Esophagus muscularis mucosa (tissue), 4 donors: ENCODE measurements around the gene CAMTA1.

Source experiments
- EP300 ChIP-seq: sonication (generic); formaldehyde crosslinking; IDR thresholded peaks from one replicate; pipeline ENCODE4 v1.6.1; 2017; ENCODE audit warnings: antibody characterized with exemption
- POLR2A ChIP-seq: fragments of 450-650 bp; IDR thresholded peaks from one replicate; pipeline ENCODE4 v1.6.1; 2017; ENCODE audit warnings: antibody characterized with exemption, moderate library complexity, mild to moderate bottlenecking, low read depth
- POLR2AphosphoS5 ChIP-seq, 2 donors: sonication (generic); formaldehyde crosslinking; IDR thresholded peaks; one replicate each; pipeline ENCODE4 v1.6.1; 2017; ENCODE audit warnings: antibody characterized with exemption in 2 of 2
- TF ChIP-seq, protein P1 (sequence below), 3 experiments: fragments of 200-600 bp in 2 of 3; fragments of 450-650 bp in 1 of 3; sonication (generic) in 2 of 3; IDR thresholded peaks; one replicate each; pipeline ENCODE4 v1.5.1; 2017 to 2019; ENCODE audit warnings: antibody characterized with exemption in 3 of 3, mild to moderate bottlenecking in 2 of 3, moderate library complexity in 1 of 3

DNA sequence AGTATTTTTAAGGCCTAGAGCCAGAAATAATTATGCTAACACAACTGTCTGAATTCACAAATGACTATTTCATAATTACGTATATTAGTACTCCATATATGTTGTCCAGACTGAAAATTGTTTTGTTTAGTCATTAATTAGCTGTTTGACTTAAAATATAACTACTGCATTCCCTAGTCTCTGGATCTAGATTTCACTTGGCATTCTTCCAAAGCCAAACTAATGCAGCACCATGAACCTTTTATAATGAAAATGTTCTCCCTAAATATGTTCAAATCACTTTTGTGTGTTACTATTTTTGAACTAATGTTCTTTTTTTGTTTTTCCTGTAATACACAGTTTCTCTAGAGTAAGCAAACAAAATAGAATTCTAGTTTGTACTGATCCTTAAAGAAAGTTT, 46.1 kb downstream of the CAMTA1 start:
- TF ChIP-seq, protein P1, sequence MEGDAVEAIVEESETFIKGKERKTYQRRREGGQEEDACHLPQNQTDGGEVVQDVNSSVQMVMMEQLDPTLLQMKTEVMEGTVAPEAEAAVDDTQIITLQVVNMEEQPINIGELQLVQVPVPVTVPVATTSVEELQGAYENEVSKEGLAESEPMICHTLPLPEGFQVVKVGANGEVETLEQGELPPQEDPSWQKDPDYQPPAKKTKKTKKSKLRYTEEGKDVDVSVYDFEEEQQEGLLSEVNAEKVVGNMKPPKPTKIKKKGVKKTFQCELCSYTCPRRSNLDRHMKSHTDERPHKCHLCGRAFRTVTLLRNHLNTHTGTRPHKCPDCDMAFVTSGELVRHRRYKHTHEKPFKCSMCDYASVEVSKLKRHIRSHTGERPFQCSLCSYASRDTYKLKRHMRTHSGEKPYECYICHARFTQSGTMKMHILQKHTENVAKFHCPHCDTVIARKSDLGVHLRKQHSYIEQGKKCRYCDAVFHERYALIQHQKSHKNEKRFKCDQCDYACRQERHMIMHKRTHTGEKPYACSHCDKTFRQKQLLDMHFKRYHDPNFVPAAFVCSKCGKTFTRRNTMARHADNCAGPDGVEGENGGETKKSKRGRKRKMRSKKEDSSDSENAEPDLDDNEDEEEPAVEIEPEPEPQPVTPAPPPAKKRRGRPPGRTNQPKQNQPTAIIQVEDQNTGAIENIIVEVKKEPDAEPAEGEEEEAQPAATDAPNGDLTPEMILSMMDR (IDR thresholded peaks at IDR 0.05): no peak
- TF ChIP-seq POLR2AphosphoS5 (IDR thresholded peaks at IDR 0.05) (no peak), EP300 (no peak), POLR2A (no peak)
